Thyroid gland (tissue), 4 donors: ENCODE data around the gene SSTR5.

Experiments
- CTCF ChIP-seq, 6 experiments: fragments of 200-600 bp in 3 of 6; fragments of 450-650 bp in 3 of 6; sonication (generic) in 3 of 6; IDR thresholded peaks; one replicate each; pipeline ENCODE4 v1.5.1; 2016 to 2019; ENCODE audit warnings: antibody characterized with exemption in 6 of 6, mild to moderate bottlenecking in 2 of 6, inconsistent platforms in 1 of 6, moderate library complexity in 1 of 6
- POLR2A ChIP-seq, 2 donors: fragments of 450-650 bp; IDR thresholded peaks; one replicate each; pipeline ENCODE4 v1.6.1; 2017; ENCODE audit warnings: antibody characterized with exemption in 2 of 2, mild to moderate bottlenecking in 2 of 2, moderate library complexity in 1 of 2

- TF ChIP-seq CTCF (IDR thresholded peaks at IDR 0.05) (no peak), POLR2A (IDR thresholded peaks at IDR 0.05) (no peak)
Observed at GRCh38 chr16:1044460-1045309, 27.9 kb upstream of the SSTR5 start.
